Endothelial cell of umbilical vein (primary cell): Measurements from ENCODE around the gene RNF113B. TPM values are rescaled to one million over a fixed set of nuclear protein-coding genes. Genes with fewer than 3 reads are reported as not detected.
A peak's percentile ranks its signal among the peaks of the same experiment; 100 is the strongest.

ENCODE experiments used
- BruUV-seq: library from RNA; stranded (reverse); fragments of 400-500 nt; replicated peaks from 2 replicates; lab custom pipeline; 2021; lab: Mats Ljungman, UMichigan
- CTCF ChIA-PET: fragments of 300-600, 350-600 bp; sonication (Branson Sonifier 250); formaldehyde crosslinking; loops from one replicate; lab custom pipeline; 2021; ENCODE audit warnings: antibody characterized with exemption, inconsistent platforms; lab: Charles Lee
- POLR2A ChIA-PET: fragments of 300-600, 350-600 bp; sonication (Branson Sonifier 250); formaldehyde crosslinking; loops from one replicate; lab custom pipeline; 2021; ENCODE audit warnings: antibody characterized with exemption, inconsistent platforms; lab: Charles Lee
- DNase-seq: peaks from one replicate; pipeline ENCODE4 v3.0.0-alpha.2; 2011; ENCODE audit warnings: low read depth, low spot score
- FAIRE-seq: peaks from 2 replicates; lab custom pipeline; 2011; peaks lifted over from hg19 to GRCh38; lab: Jason Lieb, UNC
- H2AFZ ChIP-seq: 2 replicates; pipeline ENCODE4 v1.6.0; 2012; ENCODE audit warnings: low read depth, low read length, control low read depth, inconsistent platforms
- H3K27ac ChIP-seq: 2 replicates; pipeline ENCODE4 v1.5.1; 2011; ENCODE audit warnings: low read depth, mild to moderate bottlenecking, control low read depth, low read length, moderate library complexity; ENCODE audit not compliant: insufficient read depth
- H3K27me3 ChIP-seq, 2 experiments: 2 replicates each; pipeline versions ENCODE4 v1.6.0 to v1.6.1; 2011; ENCODE audit warnings: low read length in 2 of 2, mixed read lengths in 1 of 2; ENCODE audit not compliant: control insufficient read depth in 2 of 2, insufficient read depth in 2 of 2
- H3K36me3 ChIP-seq, 2 experiments: 2 replicates in 1 of 2; 3 replicates in 1 of 2; pipeline ENCODE4 v1.5.1; 2011; ENCODE audit warnings: low read length in 2 of 2, mild to moderate bottlenecking in 1 of 2, moderate library complexity in 1 of 2; ENCODE audit not compliant: control insufficient read depth in 2 of 2, insufficient read depth in 2 of 2; ENCODE audit errors: extremely low read depth in 1 of 2
- H3K4me1 ChIP-seq: 3 replicates; pipeline ENCODE4 v1.5.1; 2011; ENCODE audit warnings: mild to moderate bottlenecking, low read length; ENCODE audit not compliant: control insufficient read depth, insufficient read depth; ENCODE audit errors: extremely low read depth
- H3K4me2 ChIP-seq: 2 replicates; pipeline ENCODE4 v1.6.1; 2011; ENCODE audit warnings: low read length, control low read depth, mixed read lengths; ENCODE audit not compliant: insufficient read depth
- H3K4me3 ChIP-seq, 3 experiments: fragments of 200-600 bp in 1 of 3; sonication (generic), shearing (Covaris generic) in 1 of 3; replicated peaks in 1 of 3; 2 replicates each; pipeline ENCODE4 v1.5.1; 2011 to 2016; ENCODE audit warnings: control low read depth in 3 of 3, low read length in 3 of 3, mild to moderate bottlenecking in 2 of 3, inconsistent platforms in 1 of 3, low read depth in 1 of 3, moderate library complexity in 1 of 3; ENCODE audit not compliant: insufficient read depth in 1 of 3
- H3K79me2 ChIP-seq: 2 replicates; pipeline ENCODE4 v1.6.0; 2012; ENCODE audit warnings: low read length, inconsistent platforms; ENCODE audit not compliant: control insufficient read depth, insufficient read depth
- H3K9ac ChIP-seq: replicated peaks from 2 replicates; pipeline ENCODE3; 2011; ENCODE audit warnings: low read length, control low read depth; ENCODE audit not compliant: insufficient read depth; ENCODE audit errors: extremely low read depth
- H3K9me1 ChIP-seq: replicated peaks from 3 replicates; pipeline ENCODE4 v1.6.0; 2011; ENCODE audit warnings: mild to moderate bottlenecking, low read length; ENCODE audit not compliant: control insufficient read depth, insufficient read depth; ENCODE audit errors: extremely low read depth
- H3K9me3 ChIP-seq: replicated peaks from 2 replicates; pipeline ENCODE4 v1.5.1; 2012; ENCODE audit warnings: low read length, inconsistent platforms; ENCODE audit not compliant: control insufficient read depth, insufficient read depth
- H4K20me1 ChIP-seq: replicated peaks from 2 replicates; pipeline ENCODE3; 2011; ENCODE audit warnings: mild to moderate bottlenecking, low read length; ENCODE audit not compliant: control insufficient read depth, insufficient read depth; ENCODE audit errors: extremely low read depth
- CTCF ChIP-seq, 2 donors: IDR thresholded peaks; 1 replicate in 1 of 2; 2 replicates in 1 of 2; pipeline ENCODE4 v1.5.1; 2011; ENCODE audit warnings: low read length in 2 of 2, mild to moderate bottlenecking in 2 of 2, moderate library complexity in 2 of 2, control low read depth in 1 of 2, inconsistent platforms in 1 of 2, low read depth in 1 of 2; ENCODE audit not compliant: insufficient read depth in 1 of 2; ENCODE audit errors: extremely low read depth in 1 of 2
- EZH2 ChIP-seq: IDR thresholded peaks from 2 replicates; pipeline ENCODE4 v1.6.1; 2012; ENCODE audit warnings: borderline replicate concordance, low read depth, mild to moderate bottlenecking, moderate library complexity, low read length, inconsistent platforms; ENCODE audit not compliant: severe bottlenecking
- FOS ChIP-seq: IDR thresholded peaks from 2 replicates; pipeline ENCODE4 v1.6.1; 2011; ENCODE audit warnings: mild to moderate bottlenecking, low read length, moderate library complexity, borderline replicate concordance; ENCODE audit not compliant: insufficient read depth
- GATA2 ChIP-seq: IDR thresholded peaks from 2 replicates; pipeline ENCODE4 v1.7.0; 2011; ENCODE audit warnings: low read depth, mild to moderate bottlenecking, moderate library complexity, mixed read lengths, low read length; ENCODE audit not compliant: insufficient read length, insufficient read depth
- JUN ChIP-seq: IDR thresholded peaks from 2 replicates; pipeline ENCODE4 v1.6.1; 2011; ENCODE audit warnings: borderline replicate concordance, low read depth; ENCODE audit not compliant: insufficient read length, insufficient read depth
- MAX ChIP-seq: IDR thresholded peaks from 2 replicates; pipeline ENCODE4 v1.6.1; 2011; ENCODE audit not compliant: insufficient read depth, insufficient read length
- MYC ChIP-seq: IDR thresholded peaks from one replicate; pipeline ENCODE4 v1.6.1; 2011; ENCODE audit warnings: mild to moderate bottlenecking, low read depth, low read length
- POLR2A ChIP-seq: IDR thresholded peaks from 2 replicates; pipeline ENCODE4 v1.6.1; 2012; ENCODE audit warnings: low read depth, mild to moderate bottlenecking, control low read depth, low read length
- POLR2AphosphoS5 ChIP-seq: IDR thresholded peaks from 2 replicates; pipeline ENCODE4 v1.6.1; 2012; ENCODE audit warnings: low read depth, mild to moderate bottlenecking, control low read depth, low read length, moderate library complexity; ENCODE audit not compliant: insufficient read depth
- dilution Hi-C: fragments of 300-500 bp; cut with MboI; formaldehyde crosslinking; loops from one replicate; pipeline ENCODE4 v1.15.0; 2019; ENCODE audit warnings: low sequenced_read_pairs; ENCODE audit not compliant: extremely low pct_ligation_motif_present
- intact Hi-C: fragments of 100-400 bp; cut with micrococcal nuclease; formaldehyde crosslinking; loops from one replicate; pipeline ENCODE4 v1.10.0; 2022
- polyA plus RNA-seq, 4 experiments: library from polyadenylated mRNA; depleted of rRNA in 3 of 4; stranded (reverse) in 3 of 4; unstranded in 1 of 4; fragments of >200 nt; gene quantifications; 2 replicates each; pipeline versions ENCODE4 v1.2.1 to v1.2.3, GENCODE V29; 2011 to 2012; ENCODE audit warnings: missing spikeins in 1 of 4
- total RNA-seq: library from RNA; stranded (reverse); gene quantifications from 2 replicates; pipeline ENCODE4 v1.2.3, GENCODE V29; 2021

The RNF113B gene
- total and polyA plus RNA-seq, 2 donors (not counting 3 experiments of a cell fraction or from before 2014, with no cell fraction given): not detected

DNA sequence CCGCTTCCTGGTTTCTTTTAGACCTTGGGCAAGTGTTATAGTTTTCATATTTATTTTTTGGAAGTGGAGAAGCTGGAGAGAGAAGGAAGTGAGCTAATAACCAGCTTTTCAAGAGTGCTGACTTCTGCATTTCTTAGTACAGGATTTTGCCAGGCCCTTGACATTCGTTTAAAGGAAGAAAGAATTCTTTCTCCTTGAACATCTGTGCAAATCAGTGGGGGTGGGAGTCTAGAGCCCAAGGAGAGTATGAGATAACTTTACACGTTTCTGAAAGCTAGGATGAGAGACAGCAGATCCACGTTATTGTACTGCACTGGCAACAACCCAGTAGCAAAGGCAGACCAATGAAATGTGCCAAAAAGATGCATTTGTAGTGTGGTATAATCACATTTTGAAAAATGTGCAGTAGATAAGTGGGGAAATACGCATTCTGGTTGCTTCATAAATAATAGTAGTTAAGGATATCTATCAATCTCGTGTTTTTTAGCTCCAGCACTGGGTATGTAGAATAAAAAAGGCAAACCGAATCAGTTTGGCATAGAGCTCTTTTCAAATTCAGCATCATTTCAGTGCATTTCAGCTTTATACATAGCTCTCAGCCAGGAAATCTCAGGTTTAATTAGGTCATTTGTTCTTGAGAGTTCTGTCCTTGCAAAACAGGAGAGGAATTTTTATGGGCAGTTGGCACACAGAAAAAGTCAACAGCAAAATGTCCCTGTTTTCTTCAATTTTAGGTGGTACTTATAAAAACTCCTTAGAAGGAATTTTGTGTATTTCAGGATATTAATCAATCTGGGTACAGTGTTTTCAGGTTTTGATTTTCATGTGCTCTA is 4.3 kb downstream of the RNF113B start:
- no peaks in the 10 kb centered on the region for H3K9me3 ChIP-seq
- peak overlapping the region; percentile 19 for H3K27ac ChIP-seq
- H3K4me2 ChIP-seq: peak overlapping the region; percentile 75
- H3K36me3 ChIP-seq: peaks cover 0 to 2% of the 10 kb centered on the region in 2 experiments
- H3K4me1 ChIP-seq: peaks cover 32% of the 10 kb centered on the region
- intact Hi-C loops (loop anchor here (2.0 kb wide), 1 partner anchor 28 kb away; no protein-coding TSS in a partner anchor), dilution Hi-C loops (no loop called here)
- ChIA-PET POLR2A (no interaction called here), CTCF (interaction anchor here (0.7 to 1.4 kb wide), 5 partner anchors 10 to 480 kb away, joined by 3 read pairs; no protein-coding TSS in a partner anchor)
- H3K27me3 ChIP-seq: no peaks in the 10 kb centered on the region
- no peaks in the 10 kb centered on the region for H4K20me1 ChIP-seq
- TF ChIP-seq FOS (no peak), POLR2AphosphoS5 (no peak), CTCF (IDR thresholded peaks at IDR 0.05; ENCODE audit: extremely low read depth in 1 of 2, insufficient read depth in 1 of 2, low read depth in 1 of 2, low read length in 2 of 2) (no peak), POLR2A (no peak), GATA2 (no peak), JUN (no peak), MAX (no peak), MYC (no peak), EZH2 (no peak)
- no TSS peak for BruUV-seq
- no peak overlapping the region for H2AFZ ChIP-seq
- DNase-seq (no peak), FAIRE-seq (peak; percentile 84)
- H3K4me3 ChIP-seq: no peak overlapping the region
- no peaks in the 10 kb centered on the region for H3K9me1 ChIP-seq
- no peak overlapping the region for H3K9ac ChIP-seq
- H3K79me2 ChIP-seq: peaks cover 10% of the 10 kb centered on the region
